HepG2 (cell line): ENCODE data around the gene ACP2. TPM values are rescaled to one million over a fixed set of nuclear protein-coding genes. Genes with fewer than 3 reads are reported as not detected.
A peak's percentile ranks its signal among the peaks of the same experiment; 100 is the strongest.

ENCODE experiments used
- DNMT1 ChIP-seq: sonication (generic); formaldehyde crosslinking; IDR thresholded peaks from 2 replicates; pipeline ENCODE4 v1.5.1; 2020; ENCODE audit warnings: mild to moderate bottlenecking, missing genetic modification reagents
- FOXM1 ChIP-seq: sonication (generic); formaldehyde crosslinking; IDR thresholded peaks from 2 replicates; pipeline ENCODE4 v1.5.0; 2020; ENCODE audit warnings: missing genetic modification reagents
- GABPB1 ChIP-seq: IDR thresholded peaks from 2 replicates; pipeline ENCODE4 v1.6.1; 2016; ENCODE audit warnings: mild to moderate bottlenecking, missing genetic modification reagents, moderate library complexity, missing compliant biosample characterization
- HDAC1 ChIP-seq: sonication (generic); formaldehyde crosslinking; IDR thresholded peaks from 2 replicates; pipeline ENCODE4 v1.5.1; 2020; ENCODE audit warnings: mild to moderate bottlenecking, missing genetic modification reagents
- KDM4B ChIP-seq: sonication (generic); formaldehyde crosslinking; IDR thresholded peaks from 2 replicates; pipeline ENCODE4 v1.4.0; 2020; ENCODE audit warnings: missing genetic modification reagents
- MAFG ChIP-seq: sonication (generic); formaldehyde crosslinking; IDR thresholded peaks from 2 replicates; pipeline ENCODE4 v1.5.1; 2020; ENCODE audit warnings: mild to moderate bottlenecking, missing genetic modification reagents
- MLLT10 ChIP-seq: sonication (generic); formaldehyde crosslinking; IDR thresholded peaks from 2 replicates; pipeline ENCODE4 v1.4.0; 2020; ENCODE audit warnings: missing genetic modification reagents
- MTF1 ChIP-seq: sonication (generic); formaldehyde crosslinking; IDR thresholded peaks from 2 replicates; pipeline ENCODE4 v1.5.0; 2020; ENCODE audit warnings: missing genetic modification reagents
- ONECUT2 ChIP-seq: sonication (generic); formaldehyde crosslinking; IDR thresholded peaks from 2 replicates; pipeline ENCODE4 v1.4.0; 2020; ENCODE audit warnings: missing genetic modification reagents
- PRPF4 ChIP-seq: fragments of 200-400 bp; formaldehyde crosslinking; IDR thresholded peaks from 2 replicates; pipeline ENCODE4 v1.6.1; 2016; ENCODE audit warnings: low read length, low read depth; ENCODE audit not compliant: poor library complexity, severe bottlenecking
- SMC3 ChIP-seq: IDR thresholded peaks from 2 replicates; pipeline ENCODE4 v1.6.1; 2011; ENCODE audit warnings: low read length, improper control_type of control experiment
- STAG1 ChIP-seq: sonication (generic); formaldehyde crosslinking; IDR thresholded peaks from 2 replicates; pipeline ENCODE4 v1.4.0; 2020; ENCODE audit warnings: missing genetic modification reagents
- TRIM24 ChIP-seq: sonication (generic); formaldehyde crosslinking; IDR thresholded peaks from 2 replicates; pipeline ENCODE4 v1.8.0; 2022; ENCODE audit warnings: mild to moderate bottlenecking, missing genetic modification reagents
- YEATS2 ChIP-seq: sonication (generic); formaldehyde crosslinking; IDR thresholded peaks from 2 replicates; pipeline ENCODE4 v1.4.0; 2020; ENCODE audit warnings: missing genetic modification reagents, borderline replicate concordance
- ZFX ChIP-seq: sonication (generic); formaldehyde crosslinking; IDR thresholded peaks from 2 replicates; pipeline ENCODE4 v1.4.0; 2020; ENCODE audit warnings: mild to moderate bottlenecking, low read depth, missing genetic modification reagents, moderate library complexity
- ZMAT3 ChIP-seq: sonication (generic); formaldehyde crosslinking; conservative IDR thresholded peaks from 2 replicates; pipeline ENCODE4 v1.7.0; 2021; ENCODE audit warnings: missing genetic modification reagents
- ZMYM2 ChIP-seq: sonication (generic); formaldehyde crosslinking; IDR thresholded peaks from 2 replicates; pipeline ENCODE4 v1.8.0; 2022; ENCODE audit warnings: mild to moderate bottlenecking, missing genetic modification reagents
- ZNF235 ChIP-seq: sonication (generic); formaldehyde crosslinking; IDR thresholded peaks from 2 replicates; pipeline ENCODE4 v1.8.1; 2023; ENCODE audit warnings: mild to moderate bottlenecking, missing genetic modification reagents, borderline replicate concordance
- ZNF510 ChIP-seq: sonication (generic); formaldehyde crosslinking; IDR thresholded peaks from 2 replicates; pipeline ENCODE4 v1.4.0; 2020; ENCODE audit warnings: low read depth, mild to moderate bottlenecking, missing genetic modification reagents
- ZNF749 ChIP-seq: sonication (generic); formaldehyde crosslinking; IDR thresholded peaks from 2 replicates; pipeline ENCODE4 v1.8.0; 2022; ENCODE audit warnings: mild to moderate bottlenecking, missing genetic modification reagents, moderate library complexity, borderline replicate concordance
- polyA plus RNA-seq, 8 experiments: library from polyadenylated mRNA; depleted of rRNA in 3 of 8; stranded (reverse) in 7 of 8; unstranded in 1 of 8; fragments of >200 nt; fragmentation: Illumina TruSeq in 4 of 8; extraction: Trizol in 4 of 8; gene quantifications; 2 replicates each; pipeline versions ENCODE4 v1.2.1 to v1.2.3, GENCODE V29; 2011 to 2016; ENCODE audit warnings: low read depth in 4 of 8, missing spikeins in 1 of 8, mixed read lengths in 1 of 8; ENCODE audit not compliant: insufficient read depth in 1 of 8
- total RNA-seq, 5 experiments: library from RNA; depleted of rRNA; stranded (reverse); fragments of >200 nt; fragmentation: Illumina TruSeq; extraction: Trizol; gene quantifications; 2 replicates each; pipeline ENCODE4 v1.2.3, GENCODE V29; 2016; ENCODE audit warnings: low read depth in 1 of 5
- TF ChIP-seq, protein P1 (sequence below): sonication (generic); formaldehyde crosslinking; IDR thresholded peaks from 2 replicates; pipeline ENCODE4 v1.5.1; 2020; ENCODE audit warnings: missing genetic modification reagents, mild to moderate bottlenecking, borderline replicate concordance
- TF ChIP-seq, protein P2 (sequence below): sonication (generic); formaldehyde crosslinking; IDR thresholded peaks from 2 replicates; pipeline ENCODE4 v1.5.1; 2020; ENCODE audit warnings: mild to moderate bottlenecking, missing genetic modification reagents, moderate library complexity
- TF ChIP-seq, protein P3 (sequence below): sonication (generic); formaldehyde crosslinking; IDR thresholded peaks from 2 replicates; pipeline ENCODE4; 2020; ENCODE audit warnings: missing genetic modification reagents, mild to moderate bottlenecking, borderline replicate concordance

The ACP2 gene
- total and polyA plus RNA-seq, 2 of the 13 experiments (the other 11 are each of a cell fraction or from before 2014, with no cell fraction given), result 17.7 to 20.2 TPM

GRCh38 chr11:47269002-47269828 is 20.6 kb upstream of the ACP2 start (continued):
- TF ChIP-seq ZMAT3 (CRISPR knock-in tag) (no peak), MLLT10 (no peak), ONECUT2 (no peak), ZNF235 (CRISPR knock-in tag) (no peak), DNMT1 (CRISPR knock-in tag) (peak; percentile 18; the same call in 1 of the 2 replicates), PRPF4 (peak; percentile 98), YEATS2 (CRISPR knock-in tag) (peak; percentile 22; the same call in 1 of the 2 replicates), GABPB1 (CRISPR knock-in tag) (peak; percentile 73), SMC3 (no peak), HDAC1 (CRISPR knock-in tag) (no peak; the same call in 1 of the 2 replicates), MAFG (no peak), STAG1 (CRISPR knock-in tag) (no peak), FOXM1 (no peak), ZNF510 (CRISPR knock-in tag) (no peak), MTF1 (no peak), TRIM24 (no peak), ZFX (CRISPR knock-in tag) (peak; percentile 8; the same call in 1 of the 2 replicates), ZMYM2 (CRISPR knock-in tag) (no peak), KDM4B (CRISPR knock-in tag) (no peak), ZNF749 (CRISPR knock-in tag) (no peak)
- TF ChIP-seq, protein P1, sequence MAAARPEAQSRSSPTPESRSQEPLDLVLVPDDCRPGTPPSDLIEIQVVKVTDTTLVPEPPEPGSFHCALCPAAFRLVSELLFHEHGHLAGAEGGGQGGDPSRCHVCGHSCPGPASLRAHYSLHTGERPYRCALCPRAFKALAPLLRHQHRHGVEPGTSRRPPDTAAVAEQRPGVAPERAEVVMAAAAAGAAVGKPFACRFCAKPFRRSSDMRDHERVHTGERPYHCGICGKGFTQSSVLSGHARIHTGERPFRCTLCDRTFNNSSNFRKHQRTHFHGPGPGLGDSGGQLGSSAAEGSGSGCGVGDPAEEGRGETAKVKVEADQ (CRISPR knock-in tag), result no peak
- TF ChIP-seq, protein P2, sequence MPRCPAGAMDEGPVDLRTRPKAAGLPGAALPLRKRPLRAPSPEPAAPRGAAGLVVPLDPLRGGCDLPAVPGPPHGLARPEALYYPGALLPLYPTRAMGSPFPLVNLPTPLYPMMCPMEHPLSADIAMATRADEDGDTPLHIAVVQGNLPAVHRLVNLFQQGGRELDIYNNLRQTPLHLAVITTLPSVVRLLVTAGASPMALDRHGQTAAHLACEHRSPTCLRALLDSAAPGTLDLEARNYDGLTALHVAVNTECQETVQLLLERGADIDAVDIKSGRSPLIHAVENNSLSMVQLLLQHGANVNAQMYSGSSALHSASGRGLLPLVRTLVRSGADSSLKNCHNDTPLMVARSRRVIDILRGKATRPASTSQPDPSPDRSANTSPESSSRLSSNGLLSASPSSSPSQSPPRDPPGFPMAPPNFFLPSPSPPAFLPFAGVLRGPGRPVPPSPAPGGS (CRISPR knock-in tag), result no peak; the same call in 1 of the 2 replicates
- TF ChIP-seq, protein P3, sequence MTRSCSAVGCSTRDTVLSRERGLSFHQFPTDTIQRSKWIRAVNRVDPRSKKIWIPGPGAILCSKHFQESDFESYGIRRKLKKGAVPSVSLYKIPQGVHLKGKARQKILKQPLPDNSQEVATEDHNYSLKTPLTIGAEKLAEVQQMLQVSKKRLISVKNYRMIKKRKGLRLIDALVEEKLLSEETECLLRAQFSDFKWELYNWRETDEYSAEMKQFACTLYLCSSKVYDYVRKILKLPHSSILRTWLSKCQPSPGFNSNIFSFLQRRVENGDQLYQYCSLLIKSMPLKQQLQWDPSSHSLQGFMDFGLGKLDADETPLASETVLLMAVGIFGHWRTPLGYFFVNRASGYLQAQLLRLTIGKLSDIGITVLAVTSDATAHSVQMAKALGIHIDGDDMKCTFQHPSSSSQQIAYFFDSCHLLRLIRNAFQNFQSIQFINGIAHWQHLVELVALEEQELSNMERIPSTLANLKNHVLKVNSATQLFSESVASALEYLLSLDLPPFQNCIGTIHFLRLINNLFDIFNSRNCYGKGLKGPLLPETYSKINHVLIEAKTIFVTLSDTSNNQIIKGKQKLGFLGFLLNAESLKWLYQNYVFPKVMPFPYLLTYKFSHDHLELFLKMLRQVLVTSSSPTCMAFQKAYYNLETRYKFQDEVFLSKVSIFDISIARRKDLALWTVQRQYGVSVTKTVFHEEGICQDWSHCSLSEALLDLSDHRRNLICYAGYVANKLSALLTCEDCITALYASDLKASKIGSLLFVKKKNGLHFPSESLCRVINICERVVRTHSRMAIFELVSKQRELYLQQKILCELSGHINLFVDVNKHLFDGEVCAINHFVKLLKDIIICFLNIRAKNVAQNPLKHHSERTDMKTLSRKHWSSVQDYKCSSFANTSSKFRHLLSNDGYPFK (CRISPR knock-in tag), result no peak; the same call in 1 of the 2 replicates
